ENCODE measurements around the gene MYO10. TPM values are rescaled to one million over a fixed set of nuclear protein-coding genes. Genes with fewer than 3 reads are reported as not detected.
"Not testable (repeated sequence)": the region's sequence is repeated elsewhere in the genome, so short reads cannot be mapped to it uniquely, and the experiment has no call there.

MYO10 gene
- total and polyA plus RNA-seq, 9 donors: 10.8 to 35.8 (median 16.3) TPM

DNA sequence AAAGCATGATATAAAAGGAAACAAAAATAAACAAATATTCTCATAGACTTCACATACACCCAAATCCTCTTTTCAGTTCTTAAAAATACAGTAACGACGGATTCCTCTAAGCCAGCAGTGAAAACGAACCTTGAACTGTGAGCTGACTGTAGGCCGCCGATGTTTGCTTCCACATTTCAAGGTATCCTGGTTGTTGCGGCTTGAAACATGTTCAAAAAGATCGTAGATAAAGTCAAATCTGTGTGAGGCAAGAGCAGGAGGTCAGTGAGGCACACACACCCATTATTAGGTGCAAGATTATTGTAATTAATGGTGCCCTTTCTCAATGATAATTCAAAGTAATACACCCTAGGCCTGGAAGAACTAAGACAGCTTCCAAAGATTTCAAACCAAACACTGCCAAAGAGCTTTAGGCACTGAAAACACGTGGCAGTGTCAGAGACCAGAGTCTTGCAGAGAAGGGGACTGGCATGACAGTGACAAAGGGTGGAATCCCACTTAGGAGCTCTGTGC lies 178.0 kb downstream of the MYO10 start:
- Histone ChIP-seq H3K36me3 (no peaks in the 10 kb centered on the region), H3K27me3 (no peaks in the 10 kb centered on the region), H3K9me3 (no peaks in the 10 kb centered on the region), H3K4me1 (ENCODE audit: insufficient read depth) (no peaks in the 10 kb centered on the region), H3K27ac (no peak overlapping the region), H3K4me3 (no peak overlapping the region)
- WGBS, 3 donors: 41 to 70% (median 54%) methylated on average over 8 of the region's 8 CpGs
- TF ChIP-seq POLR2A (IDR thresholded peaks at IDR 0.05): no peak
- no peak for TF ChIP-seq EP300 (IDR thresholded peaks at IDR 0.05)
- TF ChIP-seq, protein P1, sequence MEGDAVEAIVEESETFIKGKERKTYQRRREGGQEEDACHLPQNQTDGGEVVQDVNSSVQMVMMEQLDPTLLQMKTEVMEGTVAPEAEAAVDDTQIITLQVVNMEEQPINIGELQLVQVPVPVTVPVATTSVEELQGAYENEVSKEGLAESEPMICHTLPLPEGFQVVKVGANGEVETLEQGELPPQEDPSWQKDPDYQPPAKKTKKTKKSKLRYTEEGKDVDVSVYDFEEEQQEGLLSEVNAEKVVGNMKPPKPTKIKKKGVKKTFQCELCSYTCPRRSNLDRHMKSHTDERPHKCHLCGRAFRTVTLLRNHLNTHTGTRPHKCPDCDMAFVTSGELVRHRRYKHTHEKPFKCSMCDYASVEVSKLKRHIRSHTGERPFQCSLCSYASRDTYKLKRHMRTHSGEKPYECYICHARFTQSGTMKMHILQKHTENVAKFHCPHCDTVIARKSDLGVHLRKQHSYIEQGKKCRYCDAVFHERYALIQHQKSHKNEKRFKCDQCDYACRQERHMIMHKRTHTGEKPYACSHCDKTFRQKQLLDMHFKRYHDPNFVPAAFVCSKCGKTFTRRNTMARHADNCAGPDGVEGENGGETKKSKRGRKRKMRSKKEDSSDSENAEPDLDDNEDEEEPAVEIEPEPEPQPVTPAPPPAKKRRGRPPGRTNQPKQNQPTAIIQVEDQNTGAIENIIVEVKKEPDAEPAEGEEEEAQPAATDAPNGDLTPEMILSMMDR (IDR thresholded peaks at IDR 0.05): no peak
- intact Hi-C loops (cut with DNase I): no loop called here
- DNase-seq: no peak

DNA sequence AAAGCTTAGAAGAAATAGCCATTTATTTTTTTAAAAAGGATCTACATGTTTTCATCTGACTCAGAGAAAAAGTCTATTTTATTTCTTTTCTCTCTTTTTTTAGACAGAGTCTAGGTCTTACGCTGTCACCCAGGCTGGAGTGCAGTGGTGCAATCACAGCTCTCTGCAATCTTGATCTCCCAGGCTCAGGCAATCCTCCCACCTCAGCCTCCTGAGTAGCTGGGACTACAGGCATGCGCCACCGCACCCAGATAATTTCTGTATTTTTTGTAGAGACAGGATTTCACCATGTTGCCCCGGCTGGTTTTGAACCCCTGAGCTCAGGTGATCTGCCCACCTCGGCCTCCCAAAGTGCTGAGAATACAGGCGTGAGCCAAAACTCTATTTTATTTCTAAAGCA lies 178.5 kb downstream of the MYO10 start:
- H3K4me3 ChIP-seq; H3K9me3 ChIP-seq; H3K36me3 ChIP-seq; DNase-seq; H3K27me3 ChIP-seq; intact Hi-C loops (cut with DNase I); H3K27ac ChIP-seq; H3K4me1 ChIP-seq (ENCODE audit: insufficient read depth): not testable (repeated sequence)
- 82 to 90% (median 83%) methylated on average over 6 of the region's 6 CpGs for WGBS, 3 donors

DNA sequence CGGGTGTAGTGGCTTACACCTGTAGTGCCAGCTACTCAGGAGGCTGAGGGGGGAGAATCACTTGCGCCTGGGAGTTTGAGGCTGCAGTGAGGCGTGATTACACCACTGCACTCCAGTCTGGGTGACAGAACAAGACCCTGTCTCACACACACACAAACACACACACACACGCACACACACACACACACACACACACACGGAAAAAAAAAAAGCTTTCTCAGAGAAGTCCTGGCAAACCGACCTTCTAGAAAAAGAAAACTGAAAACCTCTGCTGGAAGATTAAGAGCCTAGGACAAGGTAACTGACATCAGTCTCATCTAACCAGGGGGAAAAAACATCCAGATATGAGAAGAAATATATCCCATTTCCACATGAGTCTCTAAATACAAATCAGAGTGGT lies 178.9 kb downstream of the MYO10 start:
- Histone ChIP-seq H3K27ac (no peak overlapping the region), H3K27me3 (no peaks in the 10 kb centered on the region), H3K9me3 (no peaks in the 10 kb centered on the region), H3K4me3 (no peak overlapping the region), H3K4me1 (ENCODE audit: insufficient read depth) (no peaks in the 10 kb centered on the region), H3K36me3 (no peaks in the 10 kb centered on the region)
- no peak for DNase-seq
- TF ChIP-seq EP300 (IDR thresholded peaks at IDR 0.05) (no peak), POLR2A (IDR thresholded peaks at IDR 0.05) (no peak)
- TF ChIP-seq, protein P1 (IDR thresholded peaks at IDR 0.05): no peak
- intact Hi-C loops (cut with DNase I): no loop called here
- 74 to 76% (median 74%) methylated on average over 6 of the region's 6 CpGs for WGBS, 3 donors

DNA sequence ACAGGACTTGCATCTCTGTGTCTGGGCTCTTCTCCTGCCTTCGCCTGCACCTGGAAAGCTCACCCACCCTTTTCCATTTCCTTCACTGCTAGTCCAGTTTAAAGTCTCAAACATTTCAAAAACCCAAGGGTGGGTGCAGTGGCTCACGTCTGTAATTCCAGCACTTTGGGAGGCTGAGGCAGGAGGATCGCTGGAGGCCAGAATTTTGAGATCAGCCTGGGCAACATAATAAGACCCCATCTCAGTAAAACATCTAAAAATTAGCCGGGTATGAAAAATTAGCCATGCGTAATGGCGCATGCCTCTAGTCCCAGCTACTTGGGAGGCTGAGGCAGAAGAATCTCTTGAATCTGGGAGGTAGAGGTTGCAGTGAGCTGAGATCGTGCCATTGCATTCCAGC lies 179.4 kb downstream of the MYO10 start:
- TF ChIP-seq EP300 (IDR thresholded peaks at IDR 0.05): no peak
- TF ChIP-seq, protein P1 (IDR thresholded peaks at IDR 0.05): no peak
- no peak for TF ChIP-seq POLR2A (IDR thresholded peaks at IDR 0.05)
- no peak for DNase-seq
- Histone ChIP-seq H3K9me3 (no peaks in the 10 kb centered on the region), H3K4me1 (ENCODE audit: insufficient read depth) (no peaks in the 10 kb centered on the region), H3K27me3 (no peaks in the 10 kb centered on the region), H3K36me3 (no peaks in the 10 kb centered on the region), H3K4me3 (no peak overlapping the region), H3K27ac (no peak overlapping the region)
- WGBS, 3 donors: 95 to 98% (median 97%) methylated on average over 7 of the region's 7 CpGs
- intact Hi-C loops (cut with DNase I): no loop called here

DNA sequence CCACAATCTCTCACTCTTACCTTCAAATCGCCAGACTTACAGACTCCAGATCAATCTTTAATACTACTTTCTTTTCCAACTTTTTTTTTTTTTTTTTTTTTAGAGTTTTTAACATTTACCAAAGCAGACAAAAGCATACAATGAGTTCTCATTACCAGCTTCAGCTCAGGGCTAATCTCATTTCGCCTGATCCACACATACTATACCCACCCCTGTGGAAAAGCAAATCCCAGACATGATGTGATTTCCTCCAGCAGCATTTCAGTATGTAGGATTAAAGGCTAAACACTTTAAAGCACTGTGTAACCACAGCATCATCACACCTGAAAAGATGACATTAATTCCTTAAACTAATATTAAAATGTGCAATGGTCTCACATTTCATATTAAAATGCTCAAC lies 180.4 kb downstream of the MYO10 start:
- H3K9me3 ChIP-seq: no peaks in the 10 kb centered on the region
- H3K27me3 ChIP-seq: no peaks in the 10 kb centered on the region
- 98 to 100% (median 100%) methylated on average over 2 of the region's 2 CpGs for WGBS, 3 donors
- DNase-seq: no peak
- H3K4me1 ChIP-seq (ENCODE audit: insufficient read depth): no peaks in the 10 kb centered on the region
- no peak overlapping the region for H3K27ac ChIP-seq
- no peak overlapping the region for H3K4me3 ChIP-seq
- H3K36me3 ChIP-seq: no peaks in the 10 kb centered on the region
- intact Hi-C loops (cut with DNase I): no loop called here
- TF ChIP-seq, protein P1 (IDR thresholded peaks at IDR 0.05): no peak
- no peak for TF ChIP-seq POLR2A (IDR thresholded peaks at IDR 0.05)
- TF ChIP-seq EP300 (IDR thresholded peaks at IDR 0.05): no peak
